Measurements from ENCODE around the gene TMPRSS4. TPM values are rescaled to one million over a fixed set of nuclear protein-coding genes. Genes with fewer than 3 reads are reported as not detected.
A peak's percentile ranks its signal among the peaks of the same experiment; 100 is the strongest.

TMPRSS4 gene
- polyA plus RNA-seq, 4 donors: 20.0 to 117 (median 44.3) TPM

DNA sequence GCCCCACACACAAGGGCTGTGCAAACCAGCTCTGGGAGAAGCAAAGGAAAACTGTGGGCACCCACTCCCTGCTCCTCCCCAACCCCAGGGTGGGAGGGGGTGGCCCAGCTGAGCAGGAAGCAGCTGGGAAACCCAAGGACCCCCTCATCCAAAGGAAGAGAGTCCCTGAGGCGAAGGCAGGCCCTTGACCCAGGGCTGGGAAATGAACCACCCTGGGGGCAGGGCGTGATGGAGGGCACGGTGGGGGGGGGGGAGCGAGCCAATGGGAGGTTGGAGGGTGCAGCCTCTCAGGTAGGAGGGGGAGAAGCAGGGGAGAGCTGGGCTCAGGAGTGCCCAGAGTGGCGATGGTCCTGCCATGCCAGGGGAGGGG, 58.9 kb downstream of the TMPRSS4 start:
- peaks cover 0 to 5% (median 0%) of the 10 kb centered on the region in 3 donors for H3K36me3 ChIP-seq (ENCODE audit: control insufficient read depth in 3 of 3, insufficient read depth in 2 of 3, low read depth in 1 of 3, low read length in 3 of 3)
- peaks cover 0 to 31% (median 0%) of the 10 kb centered on the region in 3 donors for H3K27me3 ChIP-seq (ENCODE audit: control insufficient read depth in 3 of 3, insufficient read depth in 3 of 3, low read length in 3 of 3)
- WGBS, 3 donors: 53 to 78% (median 62%) methylated on average over 4 to 5 of the region's 5 CpGs
- H3K27ac ChIP-seq (ENCODE audit: low read depth in 1 of 3, low read length in 2 of 3): no peak overlapping the region
- H3K4me1 ChIP-seq (ENCODE audit: control insufficient read depth in 3 of 3, insufficient read depth in 2 of 3, low read depth in 1 of 3, low read length in 2 of 3): no peaks in the 10 kb centered on the region
- H3K4me3 ChIP-seq (ENCODE audit: low read depth in 1 of 3, low read length in 3 of 3): no peak overlapping the region
- DNase-seq (no peak), FAIRE-seq (no peak)
- no peaks in the 10 kb centered on the region for H3K9me3 ChIP-seq (ENCODE audit: control insufficient read depth in 2 of 2, insufficient read depth in 1 of 2, low read depth in 1 of 2, low read length in 1 of 2)

DNA sequence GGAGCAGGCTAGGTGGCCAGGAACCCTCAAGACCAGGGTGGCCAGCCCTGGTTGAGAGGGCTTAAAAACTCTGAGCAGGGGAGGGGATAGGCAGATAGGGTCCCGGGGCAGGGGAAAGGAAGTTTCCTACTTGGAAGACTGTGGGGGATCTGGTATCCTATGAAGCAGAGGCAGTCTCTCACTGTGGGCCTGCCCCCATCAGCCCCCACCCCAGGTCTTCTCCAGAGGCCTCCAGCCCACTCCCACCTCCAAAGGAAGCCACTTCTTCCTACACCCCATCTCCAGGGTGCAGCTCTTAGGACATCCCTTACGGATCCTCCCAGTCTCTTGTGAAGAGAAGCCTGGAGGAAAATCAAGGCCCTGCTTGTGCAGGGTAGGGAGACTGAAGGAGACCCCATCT, 59.5 kb downstream of the TMPRSS4 start:
- Histone ChIP-seq H3K27ac (ENCODE audit: low read depth in 1 of 3, low read length in 2 of 3) (no peak overlapping the region), H3K36me3 (ENCODE audit: control insufficient read depth in 3 of 3, insufficient read depth in 2 of 3, low read depth in 1 of 3, low read length in 3 of 3) (peaks cover 0 to 5% (median 0%) of the 10 kb centered on the region in 3 donors), H3K4me3 (ENCODE audit: low read depth in 1 of 3, low read length in 3 of 3) (no peak overlapping the region), H3K4me1 (ENCODE audit: control insufficient read depth in 3 of 3, insufficient read depth in 2 of 3, low read depth in 1 of 3, low read length in 2 of 3) (no peaks in the 10 kb centered on the region), H3K9me3 (ENCODE audit: control insufficient read depth in 2 of 2, insufficient read depth in 1 of 2, low read depth in 1 of 2, low read length in 1 of 2) (no peaks in the 10 kb centered on the region), H3K27me3 (ENCODE audit: control insufficient read depth in 3 of 3, insufficient read depth in 3 of 3, low read length in 3 of 3) (peaks cover 0 to 34% (median 0%) of the 10 kb centered on the region in 3 donors)
- FAIRE-seq (no peak), DNase-seq (no peak)
- WGBS, 3 donors: 56 to 83% (median 79%) methylated on average over 2 of the region's 2 CpGs

DNA sequence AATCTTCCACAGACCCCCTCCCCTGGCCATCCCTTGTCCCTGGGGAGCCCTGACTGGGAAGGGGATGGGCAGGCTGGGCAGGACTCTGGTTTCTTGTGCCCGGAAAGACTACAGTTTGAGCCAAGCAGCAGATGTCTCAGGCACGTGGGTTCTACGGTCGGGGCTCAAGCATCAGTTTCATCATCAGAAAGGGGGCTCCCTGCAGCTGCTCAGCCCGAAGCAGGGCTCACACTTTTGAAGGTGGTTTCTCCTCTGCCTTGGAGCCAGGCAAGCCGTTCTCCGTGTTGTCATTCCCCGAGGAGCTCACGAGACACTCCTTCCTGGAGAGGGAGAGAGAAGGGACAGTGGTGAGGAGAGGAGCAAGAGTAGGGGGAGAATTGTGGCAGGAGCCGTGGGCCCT, 59.9 kb downstream of the TMPRSS4 start:
- H3K27me3 ChIP-seq (ENCODE audit: control insufficient read depth in 3 of 3, insufficient read depth in 3 of 3, low read length in 3 of 3): peaks cover 0 to 38% (median 0%) of the 10 kb centered on the region in 3 donors
- FAIRE-seq: no peak

DNA sequence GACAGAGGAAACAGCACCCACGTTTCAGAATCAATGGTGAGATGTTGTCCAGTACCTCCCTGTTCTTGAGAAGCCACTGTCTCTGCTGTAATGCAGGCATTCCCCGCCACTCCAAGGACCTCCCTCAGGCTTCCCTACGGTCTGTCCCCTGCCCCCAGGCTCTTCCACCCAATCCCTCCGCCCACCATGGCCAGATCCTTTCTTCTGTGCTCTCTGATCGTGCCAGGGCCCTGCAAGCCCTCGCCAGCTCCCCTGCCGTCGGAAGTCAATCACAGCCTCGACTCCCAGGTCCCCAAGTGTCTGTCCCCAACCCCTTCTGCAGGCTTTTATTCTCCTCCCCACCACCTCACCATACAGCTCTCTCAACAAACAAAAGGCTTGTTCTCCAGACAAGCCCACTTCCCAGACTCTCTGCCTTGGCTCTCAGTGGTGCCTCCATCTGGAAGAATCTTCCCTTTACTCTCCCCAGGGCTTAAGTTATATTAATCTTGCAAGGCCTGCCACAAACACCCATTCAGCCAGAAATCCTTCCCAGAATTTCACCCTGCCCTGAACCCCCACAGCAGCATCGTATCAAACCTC, 62.1 kb downstream of the TMPRSS4 start:
- Histone ChIP-seq H3K4me3 (ENCODE audit: low read depth in 1 of 3, low read length in 3 of 3) (no peak overlapping the region), H3K27me3 (ENCODE audit: control insufficient read depth in 3 of 3, insufficient read depth in 3 of 3, low read length in 3 of 3) (peaks cover 0 to 55% (median 0%) of the 10 kb centered on the region in 3 donors), H3K27ac (ENCODE audit: low read depth in 1 of 3, low read length in 2 of 3) (no peak overlapping the region), H3K4me1 (ENCODE audit: control insufficient read depth in 3 of 3, insufficient read depth in 2 of 3, low read depth in 1 of 3, low read length in 2 of 3) (no peaks in the 10 kb centered on the region), H3K9me3 (ENCODE audit: control insufficient read depth in 2 of 2, insufficient read depth in 1 of 2, low read depth in 1 of 2, low read length in 1 of 2) (no peaks in the 10 kb centered on the region), H3K36me3 (ENCODE audit: control insufficient read depth in 3 of 3, insufficient read depth in 2 of 3, low read depth in 1 of 3, low read length in 3 of 3) (no peaks in the 10 kb centered on the region)
- FAIRE-seq: no peak
- no peak for DNase-seq
- 42 to 48% (median 48%) methylated on average over 10 of the region's 10 CpGs for WGBS, 3 donors

More for the DNA sequence above, 59.9 kb downstream of the TMPRSS4 start:
- peaks cover 0 to 5% (median 0%) of the 10 kb centered on the region in 3 donors for H3K36me3 ChIP-seq (ENCODE audit: control insufficient read depth in 3 of 3, insufficient read depth in 2 of 3, low read depth in 1 of 3, low read length in 3 of 3)
- DNase-seq: no peak
- no peak overlapping the region for H3K27ac ChIP-seq (ENCODE audit: low read depth in 1 of 3, low read length in 2 of 3)
- no peaks in the 10 kb centered on the region for H3K4me1 ChIP-seq (ENCODE audit: control insufficient read depth in 3 of 3, insufficient read depth in 2 of 3, low read depth in 1 of 3, low read length in 2 of 3)
- no peak overlapping the region for H3K4me3 ChIP-seq (ENCODE audit: low read depth in 1 of 3, low read length in 3 of 3)
- 37 to 70% (median 38%) methylated on average over 10 of the region's 10 CpGs for WGBS, 3 donors
- no peaks in the 10 kb centered on the region for H3K9me3 ChIP-seq (ENCODE audit: control insufficient read depth in 2 of 2, insufficient read depth in 1 of 2, low read depth in 1 of 2, low read length in 1 of 2)

DNA sequence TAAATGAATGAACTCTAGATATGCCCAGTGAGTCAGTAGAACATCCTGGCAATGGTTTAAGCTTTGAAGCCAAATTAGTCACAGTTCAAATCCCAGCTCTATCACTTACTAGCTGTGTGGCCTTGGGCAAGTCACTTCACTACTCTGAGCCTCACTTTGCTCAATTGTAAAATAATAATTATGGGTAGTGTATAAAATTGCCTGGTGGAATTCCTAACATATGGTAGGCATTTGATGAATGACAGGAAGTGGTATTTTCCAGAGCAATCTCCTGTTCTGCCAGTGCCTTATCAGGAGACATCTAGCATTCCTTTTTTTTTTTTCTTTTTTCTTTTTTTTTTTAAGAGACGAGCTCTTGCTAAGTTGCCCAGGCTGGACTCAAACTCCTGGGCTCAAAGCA, 62.7 kb downstream of the TMPRSS4 start:
- 17 to 63% (median 50%) methylated on average over 1 of the region's 1 CpG for WGBS, 3 donors
- H3K27me3 ChIP-seq (ENCODE audit: control insufficient read depth in 3 of 3, insufficient read depth in 3 of 3, low read length in 3 of 3): peaks cover 0 to 60% (median 0%) of the 10 kb centered on the region in 3 donors

DNA sequence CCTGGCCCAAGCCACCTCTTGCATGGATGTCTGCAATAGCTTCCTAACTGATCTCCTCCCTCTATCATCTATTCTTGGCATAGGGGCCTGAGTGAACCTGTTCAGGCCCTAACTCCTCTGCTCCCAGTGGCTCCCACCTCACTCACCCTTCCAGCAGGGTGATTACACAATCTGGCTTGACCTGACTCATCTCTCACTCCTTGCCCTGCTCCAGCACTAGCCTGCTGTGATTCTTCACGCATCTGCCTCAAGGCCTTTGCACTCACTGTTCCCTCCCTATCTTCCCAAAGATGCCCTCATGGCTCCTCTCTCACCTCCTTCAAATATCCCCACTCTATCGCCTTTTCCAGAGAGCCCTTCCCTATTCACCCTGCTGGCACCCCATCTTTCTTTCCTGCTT, 65.2 kb downstream of the TMPRSS4 start:
- Histone ChIP-seq H3K4me3 (ENCODE audit: low read depth in 1 of 3, low read length in 3 of 3) (no peak overlapping the region), H3K9me3 (ENCODE audit: control insufficient read depth in 2 of 2, insufficient read depth in 1 of 2, low read depth in 1 of 2, low read length in 1 of 2) (no peaks in the 10 kb centered on the region), H3K27ac (ENCODE audit: low read depth in 1 of 3, low read length in 2 of 3) (no peak overlapping the region), H3K27me3 (ENCODE audit: control insufficient read depth in 3 of 3, insufficient read depth in 3 of 3, low read length in 3 of 3) (peaks cover 0 to 63% (median 1%) of the 10 kb centered on the region in 3 donors), H3K4me1 (ENCODE audit: control insufficient read depth in 3 of 3, insufficient read depth in 2 of 3, low read depth in 1 of 3, low read length in 2 of 3) (no peaks in the 10 kb centered on the region), H3K36me3 (ENCODE audit: control insufficient read depth in 3 of 3, insufficient read depth in 2 of 3, low read depth in 1 of 3, low read length in 3 of 3) (no peaks in the 10 kb centered on the region)
- FAIRE-seq (no peak), DNase-seq (no peak)
- 41 to 61% (median 47%) methylated on average over 2 of the region's 2 CpGs for WGBS, 3 donors

More for the DNA sequence above, 62.7 kb downstream of the TMPRSS4 start:
- no peaks in the 10 kb centered on the region for H3K36me3 ChIP-seq (ENCODE audit: control insufficient read depth in 3 of 3, insufficient read depth in 2 of 3, low read depth in 1 of 3, low read length in 3 of 3)
- no peak overlapping the region for H3K4me3 ChIP-seq (ENCODE audit: low read depth in 1 of 3, low read length in 3 of 3)
- no peak for DNase-seq
- FAIRE-seq: no peak
- no peaks in the 10 kb centered on the region for H3K4me1 ChIP-seq (ENCODE audit: control insufficient read depth in 3 of 3, insufficient read depth in 2 of 3, low read depth in 1 of 3, low read length in 2 of 3)
- no peak overlapping the region for H3K27ac ChIP-seq (ENCODE audit: low read depth in 1 of 3, low read length in 2 of 3)
- H3K9me3 ChIP-seq (ENCODE audit: control insufficient read depth in 2 of 2, insufficient read depth in 1 of 2, low read depth in 1 of 2, low read length in 1 of 2): no peaks in the 10 kb centered on the region

DNA sequence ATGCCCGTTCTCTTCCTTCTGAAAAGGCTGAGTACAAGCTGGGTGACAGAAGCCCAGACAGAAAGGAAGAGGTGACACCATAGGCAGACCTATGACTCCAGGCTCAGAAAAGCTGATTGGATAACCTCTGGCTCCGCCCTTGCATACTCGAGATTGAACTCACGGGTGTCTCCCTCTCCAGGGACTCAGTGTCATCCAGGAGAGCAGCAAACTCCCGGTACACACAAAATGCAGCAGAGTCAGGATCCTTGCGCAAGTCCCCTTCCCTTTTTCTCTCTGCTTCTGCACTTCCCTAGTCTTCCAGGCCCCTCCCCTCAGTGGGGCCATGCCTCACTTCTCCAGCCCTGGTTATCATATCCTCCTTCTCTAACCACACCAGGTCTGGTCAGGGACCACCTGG, 65.9 kb downstream of the TMPRSS4 start:
- Histone ChIP-seq H3K27ac (ENCODE audit: low read depth in 1 of 3, low read length in 2 of 3) (no peak overlapping the region), H3K4me1 (ENCODE audit: control insufficient read depth in 3 of 3, insufficient read depth in 2 of 3, low read depth in 1 of 3, low read length in 2 of 3) (no peaks in the 10 kb centered on the region), H3K36me3 (ENCODE audit: control insufficient read depth in 3 of 3, insufficient read depth in 2 of 3, low read depth in 1 of 3, low read length in 3 of 3) (no peaks in the 10 kb centered on the region), H3K4me3 (ENCODE audit: low read depth in 1 of 3, low read length in 3 of 3) (no peak overlapping the region), H3K27me3 (ENCODE audit: control insufficient read depth in 3 of 3, insufficient read depth in 3 of 3, low read length in 3 of 3) (peaks cover 0 to 64% (median 1%) of the 10 kb centered on the region in 3 donors), H3K9me3 (ENCODE audit: control insufficient read depth in 2 of 2, insufficient read depth in 1 of 2, low read depth in 1 of 2, low read length in 1 of 2) (no peaks in the 10 kb centered on the region)
- DNase-seq: peak; percentile 26 to 33
- WGBS, 3 donors: 22 to 37% (median 24%) methylated on average over 6 of the region's 6 CpGs
- no peak for FAIRE-seq

DNA sequence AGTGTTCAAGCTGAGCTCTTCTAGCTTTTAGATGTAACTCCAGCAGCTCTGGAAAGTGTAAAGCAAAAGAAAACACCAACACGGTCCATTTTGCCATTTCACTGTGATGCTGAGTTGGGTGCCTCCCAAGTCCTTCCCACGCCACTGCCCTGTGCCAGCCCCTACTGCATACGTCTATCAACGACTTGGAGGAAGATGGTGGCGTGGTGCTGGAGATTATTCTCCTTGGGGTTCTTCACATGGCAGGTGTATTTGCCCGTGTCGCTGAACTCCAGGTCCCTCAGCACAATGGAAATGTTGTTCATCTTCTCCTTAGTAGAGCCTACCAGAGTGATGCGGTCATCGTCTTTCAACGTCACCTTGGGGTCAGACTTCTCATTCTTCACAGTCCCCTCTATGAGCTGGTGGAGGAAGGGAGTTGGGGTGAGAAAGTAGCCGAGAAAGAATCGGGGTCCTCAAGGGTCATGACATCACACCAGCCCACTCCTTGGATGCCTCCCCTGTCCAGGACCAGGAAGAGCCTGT, 66.8 kb downstream of the TMPRSS4 start:
- Histone ChIP-seq H3K9me3 (ENCODE audit: control insufficient read depth in 2 of 2, insufficient read depth in 1 of 2, low read depth in 1 of 2, low read length in 1 of 2) (no peaks in the 10 kb centered on the region), H3K27ac (ENCODE audit: low read depth in 1 of 3, low read length in 2 of 3) (no peak overlapping the region), H3K27me3 (ENCODE audit: control insufficient read depth in 3 of 3, insufficient read depth in 3 of 3, low read length in 3 of 3) (peaks cover 0 to 63% (median 1%) of the 10 kb centered on the region in 3 donors), H3K36me3 (ENCODE audit: control insufficient read depth in 3 of 3, insufficient read depth in 2 of 3, low read depth in 1 of 3, low read length in 3 of 3) (no peaks in the 10 kb centered on the region), H3K4me1 (ENCODE audit: control insufficient read depth in 3 of 3, insufficient read depth in 2 of 3, low read depth in 1 of 3, low read length in 2 of 3) (no peaks in the 10 kb centered on the region), H3K4me3 (ENCODE audit: low read depth in 1 of 3, low read length in 3 of 3) (no peak overlapping the region)
- WGBS, 3 donors: 66 to 81% (median 79%) methylated on average over 12 of the region's 12 CpGs
- FAIRE-seq (no peak), DNase-seq (no peak)
